ENCODE measurements around the gene PUS7L. TPM values are rescaled to one million over a fixed set of nuclear protein-coding genes. Genes with fewer than 3 reads are reported as not detected.
A peak's percentile ranks its signal among the peaks of the same experiment; 100 is the strongest.
"Not testable (repeated sequence)": the region's sequence is repeated elsewhere in the genome, so short reads cannot be mapped to it uniquely, and the experiment has no call there.

PUS7L gene
- total and polyA plus RNA-seq, 4 experiments from 2014 or later = 25.4 to 26.8 (median 25.5) TPM

DNA sequence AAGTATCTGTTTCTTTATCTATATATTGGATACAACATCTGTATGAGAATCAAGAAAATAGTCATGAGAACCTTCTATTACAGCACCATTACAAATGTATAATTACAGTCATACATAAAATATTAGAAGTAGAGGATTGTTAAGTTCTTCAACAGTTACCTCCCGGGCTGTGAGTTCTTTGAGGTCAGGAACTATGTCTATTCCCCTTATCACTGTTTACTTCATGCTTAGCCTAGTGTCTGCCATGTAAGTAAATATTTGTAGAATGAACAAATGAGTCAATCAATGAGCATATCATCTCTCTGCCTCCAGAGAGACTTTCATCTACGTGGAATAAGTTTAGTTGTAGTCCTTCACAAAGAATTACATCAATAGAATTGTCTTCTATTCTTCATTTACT is 47.2 kb downstream of the PUS7L start:
- Histone ChIP-seq H3K4me3 (ENCODE audit: low read length in 2 of 2) (no peak overlapping the region), H3K27ac (ENCODE audit: low read depth, low read length) (no peak overlapping the region), H3K4me1 (ENCODE audit: insufficient read depth, low read length) (no peaks in the 10 kb centered on the region), H3K27me3 (ENCODE audit: insufficient read depth, low read length) (no peaks in the 10 kb centered on the region), H3K36me3 (ENCODE audit: insufficient read depth, low read length) (no peaks in the 10 kb centered on the region), H3K9me3 (ENCODE audit: control insufficient read depth in 1 of 2, low read length in 2 of 2) (no peaks in the 10 kb centered on the region)
- Mint-ChIP-seq H3K9me3 (peaks cover 0 to 17% (median 10%) of the 10 kb centered on the region in 8 donors), H3K27me3 (peaks cover 17 to 26% of the 10 kb centered on the region in 2 donors), H3K4me3 (no peak overlapping the region), H3K4me1 (no peaks in the 10 kb centered on the region), H3K36me3 (no peaks in the 10 kb centered on the region), H3K27ac (no peak overlapping the region)
- POLR2A ChIA-PET (ENCODE audit: partially characterized antibody) = no interaction called here
- no peak for DNase-seq
- CTCF ChIA-PET (ENCODE audit: partially characterized antibody) = no interaction called here
- intact Hi-C loops (cut with micrococcal nuclease) = no loop called here

- POLR2A ChIA-PET (ENCODE audit: partially characterized antibody); H3K27ac Mint-ChIP-seq; intact Hi-C loops (cut with micrococcal nuclease); H3K36me3 ChIP-seq (ENCODE audit: insufficient read depth, low read length); DNase-seq; H3K4me3 Mint-ChIP-seq; H3K27me3 ChIP-seq (ENCODE audit: insufficient read depth, low read length); CTCF ChIA-PET (ENCODE audit: partially characterized antibody); H3K36me3 Mint-ChIP-seq; H3K4me1 ChIP-seq (ENCODE audit: insufficient read depth, low read length); H3K27ac ChIP-seq (ENCODE audit: low read depth, low read length); H3K27me3 Mint-ChIP-seq; H3K9me3 ChIP-seq (ENCODE audit: control insufficient read depth in 1 of 2, low read length in 2 of 2); H3K4me3 ChIP-seq (ENCODE audit: low read length in 2 of 2): not testable (repeated sequence)
- H3K9me3 Mint-ChIP-seq = peaks cover 0 to 18% (median 9%) of the 10 kb centered on the region in 8 donors
- H3K4me1 Mint-ChIP-seq = peaks cover 6 to 14% (median 10%) of the 10 kb centered on the region in 4 donors
Measured at GRCh38 chr12:43703772-43704171, 54.8 kb downstream of the PUS7L start.

GRCh38 chr12:43701194-43701593 is 57.4 kb downstream of the PUS7L start:
- H3K27me3 Mint-ChIP-seq; POLR2A ChIA-PET (ENCODE audit: partially characterized antibody); H3K4me3 ChIP-seq (ENCODE audit: low read length in 2 of 2); H3K36me3 ChIP-seq (ENCODE audit: insufficient read depth, low read length); H3K4me1 ChIP-seq (ENCODE audit: insufficient read depth, low read length); H3K36me3 Mint-ChIP-seq; H3K27ac ChIP-seq (ENCODE audit: low read depth, low read length); CTCF ChIA-PET (ENCODE audit: partially characterized antibody); intact Hi-C loops (cut with micrococcal nuclease); DNase-seq; H3K27me3 ChIP-seq (ENCODE audit: insufficient read depth, low read length); H3K9me3 Mint-ChIP-seq; H3K9me3 ChIP-seq (ENCODE audit: control insufficient read depth in 1 of 2, low read length in 2 of 2); H3K27ac Mint-ChIP-seq: not testable (repeated sequence)
- H3K4me1 Mint-ChIP-seq = peaks cover 6 to 14% (median 10%) of the 10 kb centered on the region in 4 donors
- H3K4me3 Mint-ChIP-seq = peak overlapping the region in 1 of 8 donors; percentile 20

- Mint-ChIP-seq H3K36me3 (no peaks in the 10 kb centered on the region), H3K4me1 (peaks cover under 1 to 3% (median 3%) of the 10 kb centered on the region in 4 donors), H3K27ac (no peak overlapping the region), H3K9me3 (peaks cover 0 to 2% (median 0%) of the 10 kb centered on the region in 8 donors), H3K4me3 (no peak overlapping the region), H3K27me3 (peaks cover 0 to 2% of the 10 kb centered on the region in 2 donors)
- no peaks in the 10 kb centered on the region for H3K27me3 ChIP-seq (ENCODE audit: insufficient read depth, low read length)
- H3K4me3 ChIP-seq (ENCODE audit: low read length in 2 of 2) = no peak overlapping the region
- no peak overlapping the region for H3K27ac ChIP-seq (ENCODE audit: low read depth, low read length)
- intact Hi-C loops (cut with micrococcal nuclease) = no loop called here
- POLR2A ChIA-PET (ENCODE audit: partially characterized antibody) = no interaction called here
- DNase-seq = no peak
- H3K9me3 ChIP-seq (ENCODE audit: control insufficient read depth in 1 of 2, low read length in 2 of 2) = no peaks in the 10 kb centered on the region
- peaks cover 4% of the 10 kb centered on the region for H3K4me1 ChIP-seq (ENCODE audit: insufficient read depth, low read length)
- H3K36me3 ChIP-seq (ENCODE audit: insufficient read depth, low read length) = no peaks in the 10 kb centered on the region
- CTCF ChIA-PET (ENCODE audit: partially characterized antibody) = no interaction called here
Measured at GRCh38 chr12:43696154-43696553, 62.4 kb downstream of the PUS7L start.

DNA sequence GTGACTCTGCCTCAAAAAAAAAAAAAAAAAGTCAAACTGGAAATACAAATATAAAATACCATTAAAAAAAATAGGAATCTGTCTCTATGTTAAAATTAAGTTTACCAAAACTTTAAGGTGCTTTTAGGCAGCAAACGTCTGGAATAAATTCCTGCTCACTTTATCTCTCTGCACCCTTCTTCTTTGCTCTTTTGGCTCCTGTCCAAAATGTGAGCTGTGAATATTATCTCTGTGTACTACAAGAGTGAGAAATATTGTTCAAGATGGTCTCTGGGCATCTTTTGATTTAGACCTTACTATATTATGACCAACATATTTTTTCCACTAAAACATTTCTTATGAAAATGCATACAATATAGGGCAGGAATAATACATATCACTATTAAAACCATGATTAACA is 63.7 kb downstream of the PUS7L start:
- no peaks in the 10 kb centered on the region for H3K27me3 ChIP-seq (ENCODE audit: insufficient read depth, low read length)
- no peaks in the 10 kb centered on the region for H3K36me3 ChIP-seq (ENCODE audit: insufficient read depth, low read length)
- DNase-seq = no peak
- no peak overlapping the region for H3K4me3 ChIP-seq (ENCODE audit: low read length in 2 of 2)
- H3K4me1 ChIP-seq (ENCODE audit: insufficient read depth, low read length) = no peaks in the 10 kb centered on the region
- POLR2A ChIA-PET (ENCODE audit: partially characterized antibody) = no interaction called here
- no peak overlapping the region for H3K4me3 Mint-ChIP-seq
- H3K27ac Mint-ChIP-seq = no peak overlapping the region
- no peaks in the 10 kb centered on the region for H3K4me1 Mint-ChIP-seq
- intact Hi-C loops (cut with micrococcal nuclease) = no loop called here
- H3K27ac ChIP-seq (ENCODE audit: low read depth, low read length) = no peak overlapping the region
- H3K36me3 Mint-ChIP-seq = no peaks in the 10 kb centered on the region
- CTCF ChIA-PET (ENCODE audit: partially characterized antibody) = no interaction called here
- peaks cover 0 to 5% of the 10 kb centered on the region in 2 donors for H3K27me3 Mint-ChIP-seq
- H3K9me3 Mint-ChIP-seq = no peaks in the 10 kb centered on the region
- no peaks in the 10 kb centered on the region for H3K9me3 ChIP-seq (ENCODE audit: control insufficient read depth in 1 of 2, low read length in 2 of 2)

GRCh38 chr12:43692064-43692463 is 66.5 kb downstream of the PUS7L start:
- H3K27ac ChIP-seq (ENCODE audit: low read depth, low read length) = no peak overlapping the region
- ChIA-PET CTCF (ENCODE audit: partially characterized antibody) (no interaction called here), POLR2A (ENCODE audit: partially characterized antibody) (no interaction called here)
- H3K4me3 ChIP-seq (ENCODE audit: low read length in 2 of 2) = no peak overlapping the region
- Mint-ChIP-seq H3K36me3 (no peaks in the 10 kb centered on the region), H3K27ac (peak overlapping the region in 1 of 7 donors; percentile 4), H3K4me3 (no peak overlapping the region), H3K9me3 (peaks cover 0 to 4% (median 0%) of the 10 kb centered on the region in 8 donors), H3K27me3 (peaks cover 3 to 9% of the 10 kb centered on the region in 2 donors), H3K4me1 (no peaks in the 10 kb centered on the region)
- intact Hi-C loops (cut with micrococcal nuclease) = no loop called here
- H3K36me3 ChIP-seq (ENCODE audit: insufficient read depth, low read length) = no peaks in the 10 kb centered on the region
- no peaks in the 10 kb centered on the region for H3K9me3 ChIP-seq (ENCODE audit: control insufficient read depth in 1 of 2, low read length in 2 of 2)
- no peaks in the 10 kb centered on the region for H3K4me1 ChIP-seq (ENCODE audit: insufficient read depth, low read length)
- no peak for DNase-seq
- no peaks in the 10 kb centered on the region for H3K27me3 ChIP-seq (ENCODE audit: insufficient read depth, low read length)

GRCh38 chr12:43685491-43685890 is 73.1 kb downstream of the PUS7L start:
- H3K4me1 ChIP-seq (ENCODE audit: insufficient read depth, low read length); H3K27ac Mint-ChIP-seq; H3K9me3 Mint-ChIP-seq; H3K4me1 Mint-ChIP-seq; intact Hi-C loops (cut with micrococcal nuclease); H3K27me3 ChIP-seq (ENCODE audit: insufficient read depth, low read length); H3K27ac ChIP-seq (ENCODE audit: low read depth, low read length); CTCF ChIA-PET (ENCODE audit: partially characterized antibody); H3K4me3 Mint-ChIP-seq; H3K4me3 ChIP-seq (ENCODE audit: low read length in 2 of 2); H3K9me3 ChIP-seq (ENCODE audit: control insufficient read depth in 1 of 2, low read length in 2 of 2); H3K27me3 Mint-ChIP-seq; H3K36me3 ChIP-seq (ENCODE audit: insufficient read depth, low read length); POLR2A ChIA-PET (ENCODE audit: partially characterized antibody); H3K36me3 Mint-ChIP-seq; DNase-seq: not testable (repeated sequence)

Measured in CD4-positive, alpha-beta memory T cell (primary cell).